ENCODE measurements around the gene BPGM.
"Not testable (repeated sequence)": the region's sequence is repeated elsewhere in the genome, so short reads cannot be mapped to it uniquely, and the experiment has no call there.

DNA sequence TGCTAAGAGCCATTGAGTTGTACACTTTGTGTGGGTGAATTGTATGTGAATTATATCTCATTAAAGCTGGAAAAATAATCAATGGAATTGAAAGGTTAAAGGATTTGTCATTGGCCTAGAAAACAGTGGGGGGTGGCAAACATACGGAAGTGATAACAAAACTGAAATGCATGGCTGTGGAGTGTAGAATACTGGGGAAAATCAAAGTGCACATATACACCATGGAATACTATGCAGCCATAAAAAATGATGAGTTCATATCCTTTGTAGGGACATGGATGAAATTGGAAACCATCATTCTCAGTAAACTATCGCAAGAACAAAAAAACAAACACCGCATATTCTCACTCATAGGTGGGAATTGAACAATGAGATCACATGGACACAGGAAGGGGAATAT is 18.4 kb downstream of the BPGM start:
- not testable (repeated sequence) for TF ChIP-seq EP300, POLR2A (IDR thresholded peaks at IDR 0.05)
- TF ChIP-seq, protein P1, sequence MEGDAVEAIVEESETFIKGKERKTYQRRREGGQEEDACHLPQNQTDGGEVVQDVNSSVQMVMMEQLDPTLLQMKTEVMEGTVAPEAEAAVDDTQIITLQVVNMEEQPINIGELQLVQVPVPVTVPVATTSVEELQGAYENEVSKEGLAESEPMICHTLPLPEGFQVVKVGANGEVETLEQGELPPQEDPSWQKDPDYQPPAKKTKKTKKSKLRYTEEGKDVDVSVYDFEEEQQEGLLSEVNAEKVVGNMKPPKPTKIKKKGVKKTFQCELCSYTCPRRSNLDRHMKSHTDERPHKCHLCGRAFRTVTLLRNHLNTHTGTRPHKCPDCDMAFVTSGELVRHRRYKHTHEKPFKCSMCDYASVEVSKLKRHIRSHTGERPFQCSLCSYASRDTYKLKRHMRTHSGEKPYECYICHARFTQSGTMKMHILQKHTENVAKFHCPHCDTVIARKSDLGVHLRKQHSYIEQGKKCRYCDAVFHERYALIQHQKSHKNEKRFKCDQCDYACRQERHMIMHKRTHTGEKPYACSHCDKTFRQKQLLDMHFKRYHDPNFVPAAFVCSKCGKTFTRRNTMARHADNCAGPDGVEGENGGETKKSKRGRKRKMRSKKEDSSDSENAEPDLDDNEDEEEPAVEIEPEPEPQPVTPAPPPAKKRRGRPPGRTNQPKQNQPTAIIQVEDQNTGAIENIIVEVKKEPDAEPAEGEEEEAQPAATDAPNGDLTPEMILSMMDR (IDR thresholded peaks at IDR 0.05) = not testable (repeated sequence)

Data from suprapubic skin (tissue), 3 donors.